ENCODE data around the gene ACTR8.

ACTR8 gene

GRCh38 chr3:53833053-53833645, 48.8 kb downstream of the ACTR8 start:
- no peak for DNase-seq

- no peak for DNase-seq
These were observed 51.0 kb downstream of the ACTR8 start for GRCh38 chr3:53830944-53831343.

GRCh38 chr3:53829605-53830004, 52.3 kb downstream of the ACTR8 start:
- DNase-seq, result no peak

GRCh38 chr3:53828581-53828980, 53.4 kb downstream of the ACTR8 start:
- DNase-seq, result no peak

GRCh38 chr3:53826048-53826447, 55.9 kb downstream of the ACTR8 start:
- DNase-seq, result no peak

- DNase-seq, result no peak
These were observed 57.2 kb downstream of the ACTR8 start for GRCh38 chr3:53824795-53825194.

- no peak for DNase-seq
These were observed 57.8 kb downstream of the ACTR8 start for GRCh38 chr3:53823956-53824657.

- no peak for DNase-seq
These were observed 58.7 kb downstream of the ACTR8 start for GRCh38 chr3:53823026-53823955.

- DNase-seq, result no peak
These were observed 59.6 kb downstream of the ACTR8 start for GRCh38 chr3:53822331-53822741.

- DNase-seq, result no peak
These were observed 60.3 kb downstream of the ACTR8 start for GRCh38 chr3:53821631-53822121.

GRCh38 chr3:53820756-53821580, 61.0 kb downstream of the ACTR8 start:
- DNase-seq, result no peak

GRCh38 chr3:53820084-53820483, 61.9 kb downstream of the ACTR8 start:
- DNase-seq, result no peak

GRCh38 chr3:53819163-53819868, 62.6 kb downstream of the ACTR8 start:
- no peak for DNase-seq

GRCh38 chr3:53818221-53819162, 63.5 kb downstream of the ACTR8 start:
- DNase-seq, result no peak

GRCh38 chr3:53817809-53818208, 64.1 kb downstream of the ACTR8 start:
- no peak for DNase-seq

GRCh38 chr3:53817211-53817610, 64.7 kb downstream of the ACTR8 start:
- no peak for DNase-seq
